Kidney epithelial cell (primary cell): ENCODE results near the gene SPINT2. TPM values are rescaled to one million over a fixed set of nuclear protein-coding genes. Genes with fewer than 3 reads are reported as not detected.

Experiments
- DNase-seq: peaks from one replicate; pipeline ENCODE4 v3.0.0-alpha.2; 2010; ENCODE audit warnings: low read depth
- H3K27me3 ChIP-seq: 2 replicates; pipeline ENCODE4 v1.6.0; 2011; ENCODE audit warnings: low read length; ENCODE audit not compliant: control insufficient read depth, insufficient read depth
- H3K36me3 ChIP-seq: 2 replicates; pipeline ENCODE4 v1.5.1; 2011; ENCODE audit warnings: low read length; ENCODE audit not compliant: control insufficient read depth, insufficient read depth
- H3K4me3 ChIP-seq: 2 replicates; pipeline ENCODE4 v1.5.1; 2011; ENCODE audit warnings: low read depth, mild to moderate bottlenecking, control low read depth, low read length
- total RNA-seq: library from RNA; depleted of rRNA; stranded (reverse); fragments of >200 nt; gene quantifications from 2 replicates; pipeline ENCODE4 v1.2.3, GENCODE V29; 2015
- TF ChIP-seq, protein P1 (sequence below): IDR thresholded peaks from 2 replicates; pipeline ENCODE4 v1.5.1; 2011; ENCODE audit warnings: mild to moderate bottlenecking, moderate library complexity, low read length, control low read depth, inconsistent platforms; ENCODE audit not compliant: insufficient read depth, poor library complexity, severe bottlenecking

Gene SPINT2
- total RNA-seq, 1 donor from 2014 or later, result 591 TPM

- TF ChIP-seq, protein P1, sequence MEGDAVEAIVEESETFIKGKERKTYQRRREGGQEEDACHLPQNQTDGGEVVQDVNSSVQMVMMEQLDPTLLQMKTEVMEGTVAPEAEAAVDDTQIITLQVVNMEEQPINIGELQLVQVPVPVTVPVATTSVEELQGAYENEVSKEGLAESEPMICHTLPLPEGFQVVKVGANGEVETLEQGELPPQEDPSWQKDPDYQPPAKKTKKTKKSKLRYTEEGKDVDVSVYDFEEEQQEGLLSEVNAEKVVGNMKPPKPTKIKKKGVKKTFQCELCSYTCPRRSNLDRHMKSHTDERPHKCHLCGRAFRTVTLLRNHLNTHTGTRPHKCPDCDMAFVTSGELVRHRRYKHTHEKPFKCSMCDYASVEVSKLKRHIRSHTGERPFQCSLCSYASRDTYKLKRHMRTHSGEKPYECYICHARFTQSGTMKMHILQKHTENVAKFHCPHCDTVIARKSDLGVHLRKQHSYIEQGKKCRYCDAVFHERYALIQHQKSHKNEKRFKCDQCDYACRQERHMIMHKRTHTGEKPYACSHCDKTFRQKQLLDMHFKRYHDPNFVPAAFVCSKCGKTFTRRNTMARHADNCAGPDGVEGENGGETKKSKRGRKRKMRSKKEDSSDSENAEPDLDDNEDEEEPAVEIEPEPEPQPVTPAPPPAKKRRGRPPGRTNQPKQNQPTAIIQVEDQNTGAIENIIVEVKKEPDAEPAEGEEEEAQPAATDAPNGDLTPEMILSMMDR, result no peak
- Histone ChIP-seq H3K4me3 (no peak overlapping the region), H3K27me3 (no peaks in the 10 kb centered on the region)
These were observed 56.6 kb downstream of the SPINT2 start for GRCh38 chr19:38320969-38321339.

DNA sequence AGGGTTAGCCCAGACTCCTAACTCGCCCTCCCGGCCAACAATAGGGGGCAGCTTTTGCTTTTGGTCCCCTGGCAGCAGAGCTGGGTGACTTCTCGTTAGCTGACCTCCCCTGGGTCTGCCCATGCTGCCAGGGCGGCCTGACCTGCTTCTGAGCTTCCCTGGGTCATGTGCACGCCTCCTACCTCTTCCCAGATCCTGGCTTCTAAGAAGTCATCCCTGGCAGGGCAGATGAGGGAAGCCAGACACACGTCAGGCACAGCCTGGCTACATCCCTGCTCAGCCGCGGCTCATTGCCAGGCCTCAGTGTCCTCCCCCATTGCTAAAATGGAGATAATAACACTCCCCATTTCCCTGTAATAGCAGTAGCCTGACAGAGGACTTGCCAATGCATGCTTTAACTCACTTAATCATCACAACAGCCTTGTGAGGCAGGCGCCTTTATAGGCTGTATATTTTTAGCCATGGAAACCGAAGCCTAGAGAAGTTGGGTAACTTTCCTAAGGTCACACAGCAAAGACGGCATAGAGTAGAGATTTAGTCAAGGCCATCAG lies 57.3 kb downstream of the SPINT2 start:
- H3K36me3 ChIP-seq, result no peaks in the 10 kb centered on the region
- no peak overlapping the region for H3K4me3 ChIP-seq
- no peak for DNase-seq
- no peaks in the 10 kb centered on the region for H3K27me3 ChIP-seq
- TF ChIP-seq, protein P1, result no peak

More at GRCh38 chr19:38320969-38321339, 56.6 kb downstream of the SPINT2 start:
- DNase-seq, result no peak
- no peaks in the 10 kb centered on the region for H3K36me3 ChIP-seq

DNA sequence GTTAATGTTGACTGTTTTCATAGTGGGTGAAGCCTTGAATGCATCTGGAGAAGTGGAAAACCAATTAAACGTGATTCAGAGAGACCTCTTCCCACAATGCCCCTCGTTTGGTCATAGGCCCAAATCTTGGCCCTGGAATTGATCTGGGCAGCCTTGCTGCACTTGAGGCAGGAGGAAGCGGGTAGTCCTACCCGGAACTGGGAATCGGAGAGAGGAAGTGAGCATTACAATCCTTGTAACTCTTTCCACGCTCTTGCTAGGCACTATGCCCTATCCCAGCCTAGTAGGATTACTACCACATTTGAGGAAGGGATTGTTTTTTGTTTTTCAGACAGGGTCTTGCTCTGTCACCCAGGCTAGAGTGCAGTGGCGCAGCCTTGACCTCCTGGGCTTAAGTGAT lies 58.9 kb downstream of the SPINT2 start:
- no peak overlapping the region for H3K4me3 ChIP-seq
- TF ChIP-seq, protein P1, result no peak
- DNase-seq, result no peak
- no peaks in the 10 kb centered on the region for H3K27me3 ChIP-seq
- H3K36me3 ChIP-seq, result peaks cover 2% of the 10 kb centered on the region

DNA sequence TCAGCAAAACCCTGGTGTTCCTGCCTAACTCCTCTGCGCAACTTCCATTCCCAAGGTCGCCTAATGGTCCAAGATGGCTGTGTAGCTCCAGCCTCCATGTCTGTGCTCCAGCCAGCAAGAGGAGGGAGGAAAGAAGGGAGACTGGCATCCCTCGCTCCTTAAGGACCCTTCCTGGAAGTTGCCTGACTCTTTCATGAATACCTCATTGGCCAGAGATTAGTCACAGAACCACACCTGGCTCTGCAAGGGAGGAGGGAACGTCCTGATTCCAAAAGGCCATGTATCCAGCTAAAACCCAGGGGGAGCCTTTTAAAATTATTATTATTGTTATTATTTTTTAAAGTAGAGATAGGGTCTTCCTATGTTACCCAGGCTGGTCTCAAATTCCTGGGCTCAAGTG lies 60.1 kb downstream of the SPINT2 start:
- Histone ChIP-seq H3K4me3 (no peak overlapping the region), H3K36me3 (peaks cover 2% of the 10 kb centered on the region), H3K27me3 (no peaks in the 10 kb centered on the region)
- DNase-seq, result no peak
- TF ChIP-seq, protein P1, result no peak

DNA sequence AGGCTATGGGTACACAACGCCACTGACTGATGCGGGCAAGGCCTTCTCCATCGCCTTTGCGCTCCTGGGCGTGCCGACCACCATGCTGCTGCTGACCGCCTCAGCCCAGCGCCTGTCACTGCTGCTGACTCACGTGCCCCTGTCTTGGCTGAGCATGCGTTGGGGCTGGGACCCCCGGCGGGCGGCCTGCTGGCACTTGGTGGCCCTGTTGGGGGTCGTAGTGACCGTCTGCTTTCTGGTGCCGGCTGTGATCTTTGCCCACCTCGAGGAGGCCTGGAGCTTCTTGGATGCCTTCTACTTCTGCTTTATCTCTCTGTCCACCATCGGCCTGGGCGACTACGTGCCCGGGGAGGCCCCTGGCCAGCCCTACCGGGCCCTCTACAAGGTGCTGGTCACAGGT lies 62.2 kb downstream of the SPINT2 start:
- peaks cover 2% of the 10 kb centered on the region for H3K36me3 ChIP-seq
- DNase-seq, result no peak
- no peaks in the 10 kb centered on the region for H3K27me3 ChIP-seq
- TF ChIP-seq, protein P1, result no peak
- no peak overlapping the region for H3K4me3 ChIP-seq

GRCh38 chr19:38329651-38330050 lies 65.3 kb downstream of the SPINT2 start:
- Histone ChIP-seq H3K4me3 (no peak overlapping the region), H3K27me3 (no peaks in the 10 kb centered on the region), H3K36me3 (peaks cover 2% of the 10 kb centered on the region)
- no peak for DNase-seq
- TF ChIP-seq, protein P1, result no peak
